GM21529 (cell line): ENCODE results near the gene AP1G1.

Experiments used
- ATAC-seq: cut with Tn5 transposase; IDR thresholded peaks from one replicate; pipeline ENCODE4 v1.9.1; 2021; ENCODE audit not compliant: unreplicated experiment

The AP1G1 gene

DNA sequence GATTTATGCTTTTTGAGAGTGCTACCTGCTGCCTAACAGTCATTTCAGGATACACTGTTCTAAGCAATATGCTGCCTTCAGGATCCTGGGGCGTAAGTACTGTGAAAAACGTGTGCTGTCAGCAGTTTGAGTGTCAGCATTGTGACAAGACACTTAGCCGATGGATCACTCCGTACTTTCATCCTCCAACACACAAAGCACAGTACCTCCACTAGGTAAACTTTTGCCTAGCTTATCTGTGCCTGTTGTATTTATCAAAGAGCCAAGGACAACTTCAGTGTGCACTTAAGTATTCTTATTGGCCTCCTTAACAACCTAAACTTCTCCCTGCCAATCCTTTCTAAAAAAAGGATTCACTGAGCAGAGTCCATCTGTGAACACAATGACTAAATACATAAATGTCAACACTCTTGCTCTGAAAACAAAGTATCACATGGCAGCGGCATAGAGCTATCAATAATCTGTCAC, 50.3 kb downstream of the AP1G1 start:
- ATAC-seq: no peak

DNA sequence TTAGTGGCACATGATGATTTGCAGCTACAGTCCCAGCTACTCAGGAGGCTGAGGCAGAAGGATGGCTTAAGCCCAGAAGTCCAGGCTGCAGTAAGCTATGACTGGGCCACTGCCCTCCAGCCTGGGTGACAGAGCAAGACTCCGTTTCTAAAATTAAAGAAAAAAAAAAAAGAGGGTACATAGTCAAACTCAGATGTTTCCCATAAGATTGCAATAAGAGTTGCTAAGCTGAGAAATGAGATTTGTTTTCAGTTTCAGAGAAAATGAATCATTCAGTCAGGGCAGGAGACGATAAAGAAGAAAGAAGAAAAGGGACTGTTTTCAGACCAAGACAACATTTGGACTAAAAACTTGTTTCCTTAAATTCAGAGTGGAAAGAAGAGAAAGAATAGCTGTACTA, 54.0 kb downstream of the AP1G1 start:
- ATAC-seq: no peak

DNA sequence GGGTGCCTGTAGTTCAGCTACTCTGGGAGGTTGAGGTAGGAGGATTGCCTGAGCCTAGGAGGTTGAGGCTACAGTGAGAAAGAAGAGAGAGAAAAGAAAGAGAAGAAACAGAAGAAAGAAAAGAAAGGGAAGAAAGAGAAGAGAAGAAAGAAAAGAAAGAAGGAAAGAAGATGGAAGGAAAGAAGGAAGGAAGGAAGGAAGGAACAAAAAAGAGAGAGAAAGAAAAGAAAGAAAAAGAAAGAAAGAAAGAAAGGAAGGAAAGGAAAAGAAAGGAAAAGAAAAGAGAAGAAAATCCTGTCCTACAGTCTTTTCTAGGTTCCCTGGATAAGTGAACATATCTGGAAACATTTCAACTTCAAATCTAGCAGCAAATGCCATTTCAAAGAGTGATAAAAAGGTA, 54.5 kb downstream of the AP1G1 start:
- ATAC-seq: no peak

DNA sequence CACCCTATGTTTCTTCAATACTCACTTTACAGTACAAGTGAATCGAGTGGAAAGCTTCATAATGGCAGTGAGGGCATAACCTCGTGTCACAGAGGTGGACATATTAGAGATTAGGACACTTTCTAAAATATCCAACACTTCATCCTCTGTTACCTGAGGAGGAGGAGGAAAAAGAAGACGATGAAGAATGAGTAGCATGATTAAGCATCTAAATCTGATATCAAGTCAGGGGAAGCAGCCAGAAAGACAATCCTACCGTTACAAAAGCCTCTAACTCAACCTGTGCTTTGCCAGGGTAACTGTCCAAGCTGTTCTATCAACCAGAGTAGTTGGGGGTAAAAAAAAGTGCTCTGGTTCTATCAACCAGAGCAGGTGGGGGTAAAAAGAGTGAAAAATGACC, 60.4 kb downstream of the AP1G1 start:
- ATAC-seq: no peak

DNA sequence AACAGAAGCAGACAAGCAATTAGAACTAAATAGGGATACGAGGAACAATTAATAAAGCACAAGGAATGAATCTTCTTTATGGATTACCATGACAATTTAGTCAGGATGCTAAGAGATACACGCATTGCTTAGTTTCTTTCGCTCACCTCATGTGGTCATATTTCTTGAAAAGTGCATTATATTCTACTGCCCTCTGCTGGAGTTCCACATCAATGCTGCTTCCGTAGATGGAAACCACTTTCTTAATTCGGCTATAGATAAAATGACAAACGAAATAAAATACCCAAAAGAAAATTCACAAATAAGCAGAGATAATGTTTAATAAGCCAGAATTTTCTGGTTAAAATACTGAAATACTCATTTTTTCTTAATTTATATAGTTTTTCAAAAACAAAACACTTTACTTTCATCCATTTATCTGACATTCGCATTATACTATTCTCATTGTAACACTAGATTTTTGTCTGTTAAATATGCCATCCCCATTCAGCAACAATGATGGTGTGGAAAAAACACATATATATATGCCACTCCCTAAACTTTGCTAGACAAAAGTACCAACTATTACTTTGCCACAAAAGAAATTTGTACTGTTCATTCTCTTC, 62.1 kb downstream of the AP1G1 start:
- ATAC-seq: no peak

DNA sequence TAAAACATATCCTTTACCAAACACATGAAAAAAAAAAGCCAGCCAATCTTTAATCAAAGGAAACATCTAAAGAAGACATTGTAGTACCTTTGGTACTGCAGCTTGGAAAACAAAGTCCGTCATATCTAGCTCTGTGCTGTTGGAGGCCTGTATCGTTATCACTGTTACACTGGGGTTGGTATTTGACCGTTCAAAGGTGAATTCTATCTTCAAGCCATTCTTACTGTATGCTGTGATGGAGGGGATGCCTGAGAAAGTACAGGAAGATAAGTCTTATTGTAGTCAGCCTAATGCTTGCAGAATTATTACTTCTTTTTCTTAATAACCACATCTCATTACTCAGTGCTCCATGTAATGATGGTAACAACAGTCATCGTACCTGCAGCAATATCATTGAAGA, 69.8 kb downstream of the AP1G1 start:
- ATAC-seq: no peak

DNA sequence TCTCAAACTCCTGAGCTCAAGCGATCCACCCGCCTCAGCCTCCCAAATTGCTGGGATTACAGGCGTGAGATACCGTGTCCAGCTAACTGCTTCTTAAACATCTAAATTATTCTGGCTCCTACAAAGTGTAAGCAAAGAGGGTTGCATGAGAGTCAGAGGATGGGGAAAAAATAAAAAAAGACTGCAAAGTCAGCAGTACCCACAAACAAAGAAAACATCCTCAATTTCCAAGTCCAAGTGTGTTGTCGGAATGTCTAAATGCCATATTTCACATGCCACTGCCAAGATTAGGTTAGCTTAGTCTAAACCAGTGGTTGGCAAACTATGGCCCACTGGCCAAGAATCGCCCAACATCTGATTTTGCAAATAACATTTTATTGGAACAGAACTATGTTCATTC, 71.1 kb downstream of the AP1G1 start:
- no peak for ATAC-seq

DNA sequence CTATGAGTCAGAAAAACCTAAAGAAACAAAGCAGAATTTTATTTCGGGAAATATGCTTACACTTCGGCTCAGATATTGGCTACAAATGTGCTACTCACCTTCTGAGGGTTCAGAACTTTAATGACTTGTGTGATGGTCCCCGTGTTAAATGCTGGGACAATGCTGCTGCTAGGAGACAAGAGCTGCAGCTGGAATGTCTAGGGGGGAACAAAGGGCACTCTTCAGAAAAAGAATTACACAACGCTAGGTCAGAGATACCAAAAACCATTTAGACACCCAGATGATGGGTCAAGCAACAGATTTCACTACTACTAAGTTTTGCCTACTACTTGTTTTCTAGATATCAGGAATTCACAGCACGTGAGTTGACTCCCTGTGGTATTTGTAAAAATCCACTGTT, 74.1 kb downstream of the AP1G1 start:
- no peak for ATAC-seq

DNA sequence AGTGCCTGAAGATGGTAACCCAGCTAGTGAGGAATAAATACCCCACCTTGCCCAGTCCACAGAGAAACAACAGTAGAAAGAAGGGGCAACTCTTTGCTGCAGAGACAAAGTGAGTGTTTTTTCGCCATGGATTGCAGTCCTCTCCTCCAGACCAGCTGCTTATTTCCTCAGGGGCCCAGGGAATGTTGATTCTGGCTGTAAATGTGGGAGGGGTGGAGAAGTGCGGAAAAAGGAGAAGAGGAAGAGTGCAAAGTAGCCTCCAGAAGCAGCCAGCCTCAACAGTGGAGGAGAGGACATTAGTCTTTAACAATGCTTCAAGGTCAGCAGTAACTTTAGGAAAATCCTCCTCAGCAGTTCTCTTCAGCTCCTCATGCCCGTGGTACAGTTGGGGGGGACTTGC, 76.0 kb downstream of the AP1G1 start:
- ATAC-seq: no peak

DNA sequence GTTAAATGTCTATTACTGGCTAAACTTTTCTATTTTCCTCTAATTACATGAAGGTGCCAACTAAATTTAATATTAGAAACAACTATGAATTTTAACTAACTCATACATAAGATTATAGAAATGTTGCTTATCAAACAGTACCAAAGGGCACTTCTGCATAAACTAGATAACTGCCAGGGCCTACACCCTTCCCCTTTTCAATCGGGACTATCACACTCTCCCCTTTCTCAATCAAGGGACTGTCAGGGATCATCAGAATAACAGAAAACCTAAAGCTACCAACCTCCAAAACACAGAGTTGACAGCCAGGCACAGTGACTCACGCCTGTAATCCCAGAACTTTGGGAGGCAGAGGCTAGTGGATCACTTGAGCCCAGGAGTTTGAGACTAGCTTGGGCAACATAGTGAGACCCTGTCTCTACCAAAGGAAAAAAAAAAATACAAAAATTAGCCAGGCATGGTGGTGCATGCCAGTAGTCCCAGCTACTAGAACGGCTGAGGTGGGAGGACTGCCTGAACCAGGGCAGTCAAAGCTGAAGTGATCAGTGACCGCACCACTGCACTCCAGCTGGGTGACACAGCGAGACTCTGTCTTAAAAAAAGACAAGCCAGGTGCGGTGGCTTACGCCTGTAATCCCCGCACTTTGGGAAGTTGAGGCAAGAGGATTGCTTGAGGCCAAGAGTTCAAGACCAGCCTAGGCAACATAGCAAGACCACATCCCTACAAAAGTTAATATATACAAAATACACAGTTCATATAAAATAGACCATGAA, 80.9 kb downstream of the AP1G1 start:
- no peak for ATAC-seq

DNA sequence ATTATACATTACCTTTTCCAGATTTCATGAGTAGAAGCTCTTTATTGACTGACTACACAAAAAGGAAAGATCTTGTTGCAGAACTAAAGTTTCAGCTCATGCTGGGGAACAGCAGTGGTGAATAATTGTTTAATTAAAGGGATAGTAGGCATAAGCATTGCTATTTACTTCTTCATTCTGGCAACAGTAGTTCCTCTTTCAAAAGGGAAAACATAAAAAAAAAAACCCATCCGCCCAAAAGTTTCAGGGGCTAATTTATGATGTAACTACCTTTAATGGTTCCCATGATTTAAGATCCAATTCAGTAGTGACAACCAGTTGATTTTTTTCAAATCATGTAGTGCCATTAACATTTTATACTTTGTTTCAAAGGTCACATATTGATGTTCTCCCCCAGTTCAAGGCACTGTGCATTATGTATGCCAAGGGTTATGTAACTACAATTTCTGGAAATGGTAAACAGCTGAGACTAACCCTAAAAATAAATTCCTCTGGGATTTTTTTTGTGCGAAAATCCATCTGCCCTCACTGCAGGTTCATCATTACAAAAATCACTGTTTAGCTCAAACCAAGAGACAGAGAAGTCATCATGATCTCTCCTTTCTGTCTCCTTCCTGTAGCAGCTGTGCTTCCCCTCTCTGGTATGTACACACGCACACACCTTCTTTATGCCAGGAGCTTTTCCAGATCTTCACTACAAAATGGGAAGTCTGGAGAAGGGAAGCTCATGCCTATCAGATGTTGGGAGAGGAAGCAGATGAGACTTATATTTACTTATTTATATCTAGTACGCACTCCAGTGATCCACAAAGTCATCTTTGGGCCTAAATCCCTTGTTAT, 81.9 kb downstream of the AP1G1 start:
- no peak for ATAC-seq

DNA sequence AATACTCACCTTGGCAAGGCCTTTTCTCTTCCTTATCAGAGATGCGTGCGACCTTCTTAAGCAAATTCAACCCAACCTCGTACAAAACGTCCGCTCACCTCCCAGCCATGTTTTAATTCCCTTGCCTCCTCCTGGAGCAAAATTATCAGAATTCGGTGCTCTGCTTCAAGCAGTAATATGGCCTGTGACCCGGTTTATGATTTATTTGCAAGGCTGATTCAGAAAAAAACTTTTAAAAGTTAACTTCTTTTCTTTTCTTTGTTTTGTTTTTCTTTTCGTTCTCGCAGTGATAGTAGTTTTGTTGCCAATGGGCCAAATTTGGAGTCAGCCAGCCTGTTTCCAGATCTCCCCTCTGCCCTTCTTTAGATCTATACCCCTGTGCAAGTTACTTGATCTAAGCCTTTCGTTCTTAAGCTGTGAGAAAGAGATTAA, 84.3 kb downstream of the AP1G1 start, which contains the start of gene PHLPP2:
Gene PHLPP2, minus strand, starts transcription at position 382 of the 432 bp plus-strand sequence. CDS start 9,906 bp downstream, outside the sequence.
- no peak for ATAC-seq

DNA sequence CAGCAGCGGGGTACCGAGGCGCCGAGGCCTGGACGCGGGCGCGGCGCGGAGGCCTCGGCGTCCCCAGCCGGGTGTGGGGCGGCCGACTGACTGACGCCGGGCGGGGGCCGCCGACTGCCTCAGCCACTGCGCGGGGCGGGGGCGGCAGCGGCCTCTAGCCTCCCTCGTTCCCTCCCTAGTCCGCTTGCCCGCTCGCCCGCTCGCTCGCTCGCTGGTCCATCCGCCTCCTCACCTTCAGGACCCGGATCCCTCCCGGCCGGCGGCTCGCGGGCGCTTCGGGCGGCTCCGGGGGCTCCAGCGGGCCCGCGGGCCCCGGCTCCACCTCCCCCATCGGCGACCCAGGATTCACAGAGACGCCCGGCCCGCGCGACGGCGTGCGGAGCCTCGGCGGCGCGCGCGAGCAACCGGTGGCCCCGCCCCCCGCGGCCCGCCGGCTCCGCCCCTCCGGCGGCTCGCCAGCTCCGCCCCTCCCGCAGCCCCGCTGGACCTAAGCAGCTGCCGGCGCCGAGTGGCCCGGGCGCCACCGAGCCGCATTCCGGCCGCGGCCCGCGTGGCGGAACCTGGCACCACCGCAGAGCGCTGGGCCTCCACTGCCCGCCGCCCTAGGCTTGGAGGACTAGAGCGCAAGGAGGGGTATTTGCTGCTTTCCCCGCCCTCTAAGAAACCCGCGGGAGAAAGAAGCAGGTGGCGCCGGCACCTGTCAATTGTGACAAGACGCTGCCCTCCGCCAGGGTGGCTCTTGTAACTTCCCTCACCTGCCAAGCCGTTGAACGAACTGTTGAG, 84.9 kb downstream of the AP1G1 start:
- peak; percentile 72 for ATAC-seq

DNA sequence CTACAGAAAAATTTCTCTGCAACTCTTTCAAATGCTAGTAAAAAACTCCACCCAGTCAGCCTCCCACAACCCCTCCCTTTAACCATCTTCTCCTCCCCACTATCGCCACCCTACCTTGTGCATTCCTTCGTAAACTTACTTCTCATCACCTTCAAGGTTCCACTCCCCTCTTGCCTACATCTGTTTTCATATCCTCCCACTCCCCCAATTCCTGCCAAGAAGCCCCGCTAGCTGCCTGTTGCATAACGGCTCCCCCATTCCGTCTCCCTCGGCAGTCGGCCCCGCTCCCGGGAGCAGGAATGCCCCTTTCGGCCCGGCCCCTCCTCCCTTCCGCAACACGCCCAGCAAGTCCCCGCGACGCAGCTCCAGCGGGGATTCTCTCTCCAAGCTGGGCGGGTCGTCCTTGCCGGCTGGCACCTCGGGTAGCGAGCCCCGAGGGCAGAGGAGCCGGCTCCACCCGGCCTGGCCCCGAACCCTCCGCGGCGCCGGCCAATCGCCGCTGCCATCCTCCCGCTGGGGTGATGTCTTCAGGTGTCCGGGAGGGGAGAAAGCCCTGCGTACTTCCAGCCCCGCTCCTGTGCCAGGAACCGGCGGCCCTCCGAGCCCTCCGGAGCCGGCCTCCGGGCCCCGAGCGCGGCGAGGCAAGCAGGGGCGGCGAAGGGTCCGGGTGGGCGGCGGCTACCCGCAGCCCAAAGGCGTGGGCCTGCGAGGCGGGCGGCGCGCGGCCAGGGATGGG, 85.7 kb downstream of the AP1G1 start:
- ATAC-seq: peak; percentile 33

DNA sequence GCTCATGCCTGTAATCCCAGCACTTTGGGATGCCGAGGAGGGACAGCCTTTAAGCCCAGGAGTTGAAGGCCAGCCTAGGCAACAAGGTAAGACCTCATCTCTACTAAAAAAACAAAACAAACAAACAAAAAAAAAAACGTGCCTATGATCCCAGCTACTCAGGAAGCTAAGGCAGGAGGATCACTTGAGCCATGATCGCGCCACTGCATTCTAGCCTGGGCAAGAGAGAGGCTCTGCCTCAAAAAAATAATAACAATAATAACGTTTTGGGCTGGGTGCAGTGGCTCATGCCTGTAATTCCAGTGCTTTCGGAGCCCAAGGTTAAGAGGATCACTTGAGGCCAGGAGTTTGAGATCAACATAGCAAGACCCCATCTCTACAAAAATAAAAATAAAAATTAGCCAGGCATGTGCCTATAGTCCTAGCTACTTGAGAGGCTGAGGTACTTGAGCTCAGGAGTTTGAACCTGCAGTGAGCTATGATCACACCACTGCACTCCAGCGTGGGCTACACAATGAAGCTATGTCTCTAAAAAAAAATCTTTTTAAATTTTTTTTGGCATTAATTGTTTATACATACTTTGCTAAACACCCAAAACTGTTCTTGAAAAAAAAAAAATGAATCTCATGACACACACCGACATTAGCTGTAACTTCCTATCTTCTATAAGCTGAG, 87.4 kb downstream of the AP1G1 start:
- ATAC-seq: no peak

DNA sequence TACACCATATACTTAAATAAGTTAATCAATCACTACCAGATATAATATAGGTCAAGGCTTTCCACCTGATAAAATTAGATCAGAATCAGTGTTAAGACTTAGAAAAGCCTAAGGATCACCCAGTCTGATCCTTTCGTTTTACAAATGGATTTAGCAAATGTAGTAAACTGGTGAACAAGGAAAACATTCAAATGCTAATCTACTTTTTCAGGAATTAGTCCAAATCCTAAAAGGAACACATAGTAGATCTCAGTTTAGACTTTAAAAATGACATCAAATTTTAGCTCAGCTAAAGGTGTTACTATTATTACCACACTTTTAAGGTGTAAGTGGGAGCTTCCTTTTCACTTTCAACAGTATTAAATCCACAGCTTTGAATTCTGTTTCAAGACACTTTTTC, 96.1 kb downstream of the AP1G1 start:
- no peak for ATAC-seq

DNA sequence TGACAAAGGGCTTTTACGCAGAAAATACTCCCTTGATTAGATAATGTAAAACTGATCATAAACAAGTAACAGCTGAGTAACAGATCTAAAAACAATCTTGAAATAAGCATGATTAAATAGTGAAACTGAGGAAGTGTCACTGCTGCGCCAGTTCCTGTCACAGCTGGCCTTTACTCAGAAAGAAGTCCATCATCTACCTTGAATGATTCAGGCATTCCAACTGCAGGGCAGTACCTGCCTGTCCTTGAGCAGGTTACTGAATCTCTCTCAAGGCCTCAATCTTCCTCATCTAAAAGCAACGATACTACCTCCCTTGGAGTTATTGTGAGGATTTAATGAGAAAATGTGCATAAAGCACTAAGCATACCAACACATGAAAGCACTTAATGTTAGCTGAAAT, 96.8 kb downstream of the AP1G1 start:
- no peak for ATAC-seq

DNA sequence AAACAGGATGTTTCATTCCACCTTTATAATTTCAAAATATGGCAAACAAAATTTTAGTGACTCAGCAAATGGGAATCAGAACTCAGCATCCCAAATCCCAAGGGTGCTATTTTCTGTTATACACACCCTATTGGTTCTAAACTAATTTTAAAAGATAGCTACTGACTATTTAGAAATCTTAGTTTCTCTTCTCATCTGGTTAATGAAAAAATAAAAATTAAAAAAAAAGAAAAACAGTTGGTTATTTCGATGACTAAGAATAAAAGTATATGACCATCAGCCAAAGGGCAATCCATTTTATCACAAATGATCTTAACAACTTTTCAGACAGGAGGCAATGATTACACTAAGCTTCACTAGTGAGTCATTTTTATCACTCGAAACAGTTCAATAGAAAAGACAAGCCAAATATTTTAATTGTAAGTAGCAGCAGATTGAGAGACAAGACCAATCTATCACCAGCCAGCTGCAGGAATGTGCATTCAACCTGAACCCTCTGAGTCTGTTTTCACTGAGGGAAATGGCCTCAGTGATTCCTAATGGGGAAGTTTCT, 99.3 kb downstream of the AP1G1 start:
- ATAC-seq: no peak

DNA sequence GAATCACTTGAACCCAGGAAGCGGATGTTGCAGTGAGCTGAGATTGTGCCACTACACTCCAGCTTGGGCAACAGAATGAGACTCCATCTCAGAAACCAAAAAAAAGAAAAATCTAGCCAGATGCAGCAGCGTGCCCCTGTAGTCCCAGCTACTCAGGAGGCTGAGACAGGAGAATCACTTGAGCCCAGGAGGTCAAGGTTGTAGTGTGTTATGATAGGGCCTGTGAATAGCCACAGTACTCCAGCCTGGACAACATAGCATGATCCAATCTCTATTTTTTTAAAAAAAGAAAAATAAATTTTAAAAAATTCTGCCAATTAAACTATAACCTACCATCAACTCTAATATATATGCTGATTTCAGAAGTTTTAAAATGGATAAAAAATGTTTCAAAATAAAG, 99.9 kb downstream of the AP1G1 start:
- no peak for ATAC-seq
